ENCODE measurements around the gene PCLO. TPM values are rescaled to one million over a fixed set of nuclear protein-coding genes. Genes with fewer than 3 reads are reported as not detected.

Gene PCLO
- total RNA-seq, 1 donor from 2014 or later, result 5.3 TPM

DNA sequence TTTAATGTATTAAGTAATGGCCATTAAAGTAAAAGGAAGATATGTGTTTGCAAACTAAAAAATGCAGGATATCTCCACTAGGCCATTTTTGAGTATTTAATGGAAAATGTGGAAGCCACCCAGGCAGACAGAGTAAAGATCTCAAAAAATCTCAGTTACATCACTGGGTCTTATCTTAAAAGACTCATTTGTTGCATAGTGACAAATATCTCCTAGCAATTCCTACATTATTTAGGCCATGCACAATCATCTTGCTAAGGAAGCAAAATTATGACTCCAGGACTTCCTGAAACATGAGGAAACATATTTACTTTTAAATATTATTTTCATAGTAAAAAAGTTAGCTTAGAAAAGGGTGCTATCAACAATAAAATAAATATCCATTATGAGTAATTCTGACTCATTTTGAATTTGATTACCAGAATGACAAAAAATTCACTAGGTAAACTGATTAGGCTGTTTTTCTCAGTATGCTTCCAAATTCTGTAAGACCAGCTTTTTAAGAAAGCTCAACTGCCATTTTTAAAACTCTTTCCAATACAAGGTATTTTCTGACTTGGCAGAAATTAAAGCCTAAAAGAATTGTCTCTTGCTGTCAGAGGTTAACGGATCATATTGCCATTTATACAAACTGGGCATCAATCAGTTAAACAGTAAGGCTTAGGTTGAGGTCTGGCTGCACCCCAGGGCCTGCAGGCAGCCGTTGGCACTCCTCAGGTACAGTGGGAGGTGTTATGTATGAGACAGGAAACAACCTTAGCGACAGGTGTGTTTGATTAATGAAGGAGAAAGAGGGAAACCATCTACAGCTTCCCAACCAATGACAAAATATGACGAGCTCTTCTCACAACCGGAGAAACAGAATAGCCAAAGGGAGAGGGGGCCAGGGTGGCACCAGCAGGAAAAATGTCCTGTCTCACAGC, 31.8 kb downstream of the PCLO start:
- Mint-ChIP-seq H3K36me3 (peaks cover 11% of the 10 kb centered on the region), H3K27me3 (ENCODE audit: low read depth) (no peaks in the 10 kb centered on the region), H3K27ac (no peak overlapping the region), H3K4me1 (peaks cover 8% of the 10 kb centered on the region), H3K9me3 (peaks cover 3% of the 10 kb centered on the region), H3K4me3 (no peak overlapping the region)
- TF ChIP-seq, protein P1, sequence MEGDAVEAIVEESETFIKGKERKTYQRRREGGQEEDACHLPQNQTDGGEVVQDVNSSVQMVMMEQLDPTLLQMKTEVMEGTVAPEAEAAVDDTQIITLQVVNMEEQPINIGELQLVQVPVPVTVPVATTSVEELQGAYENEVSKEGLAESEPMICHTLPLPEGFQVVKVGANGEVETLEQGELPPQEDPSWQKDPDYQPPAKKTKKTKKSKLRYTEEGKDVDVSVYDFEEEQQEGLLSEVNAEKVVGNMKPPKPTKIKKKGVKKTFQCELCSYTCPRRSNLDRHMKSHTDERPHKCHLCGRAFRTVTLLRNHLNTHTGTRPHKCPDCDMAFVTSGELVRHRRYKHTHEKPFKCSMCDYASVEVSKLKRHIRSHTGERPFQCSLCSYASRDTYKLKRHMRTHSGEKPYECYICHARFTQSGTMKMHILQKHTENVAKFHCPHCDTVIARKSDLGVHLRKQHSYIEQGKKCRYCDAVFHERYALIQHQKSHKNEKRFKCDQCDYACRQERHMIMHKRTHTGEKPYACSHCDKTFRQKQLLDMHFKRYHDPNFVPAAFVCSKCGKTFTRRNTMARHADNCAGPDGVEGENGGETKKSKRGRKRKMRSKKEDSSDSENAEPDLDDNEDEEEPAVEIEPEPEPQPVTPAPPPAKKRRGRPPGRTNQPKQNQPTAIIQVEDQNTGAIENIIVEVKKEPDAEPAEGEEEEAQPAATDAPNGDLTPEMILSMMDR (IDR thresholded peaks at IDR 0.05; ENCODE audit: unreplicated experiment), result no peak
- DNase-seq (ENCODE audit: low spot score in 2 of 2, unreplicated experiment in 2 of 2), result no peak

DNA sequence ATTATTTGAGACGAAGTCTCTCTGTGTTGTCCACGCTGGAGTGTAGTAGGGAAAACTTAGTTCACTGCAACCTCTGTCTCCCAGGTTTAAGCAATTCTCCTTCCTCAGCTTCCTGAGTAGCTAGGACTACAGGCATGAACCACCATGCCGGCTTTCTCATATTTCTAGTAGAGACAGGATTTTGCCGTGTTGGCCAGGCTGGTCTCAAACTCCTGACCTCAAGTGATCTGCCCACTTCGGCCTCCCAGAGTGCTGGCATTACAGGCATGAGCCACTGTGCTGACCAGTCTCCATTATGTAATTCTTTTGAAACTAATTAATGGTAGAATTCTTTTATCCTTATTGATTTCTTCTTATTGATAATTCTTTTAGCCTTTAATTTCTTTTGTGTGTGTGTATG, 32.5 kb downstream of the PCLO start:
- H3K4me3 Mint-ChIP-seq, result no peak overlapping the region
- peaks cover 8% of the 10 kb centered on the region for H3K4me1 Mint-ChIP-seq
- TF ChIP-seq, protein P1 (IDR thresholded peaks at IDR 0.05; ENCODE audit: unreplicated experiment), result no peak
- H3K27ac Mint-ChIP-seq, result no peak overlapping the region
- no peaks in the 10 kb centered on the region for H3K27me3 Mint-ChIP-seq (ENCODE audit: low read depth)
- DNase-seq (ENCODE audit: low spot score in 2 of 2, unreplicated experiment in 2 of 2), result no peak
- H3K9me3 Mint-ChIP-seq, result peaks cover 6% of the 10 kb centered on the region
- H3K36me3 Mint-ChIP-seq, result peaks cover 9% of the 10 kb centered on the region

DNA sequence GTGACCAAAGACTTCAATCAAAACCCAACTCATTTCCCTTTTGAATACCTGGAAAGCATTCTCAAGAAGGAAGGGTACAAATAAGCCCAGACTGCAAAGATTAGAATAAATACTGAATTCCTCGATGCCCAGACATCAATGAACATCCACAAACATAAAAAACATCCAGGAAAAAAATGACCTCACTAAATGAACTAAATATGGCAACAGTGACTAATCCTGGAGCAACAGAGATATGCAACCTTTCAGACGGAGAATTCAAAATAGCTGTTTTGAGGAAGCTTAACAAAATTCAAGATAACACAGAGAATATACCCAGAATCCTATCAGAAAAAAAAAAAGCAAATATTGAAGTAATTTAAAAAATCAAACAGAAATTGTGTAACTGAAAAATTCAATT, 43.2 kb downstream of the PCLO start:
- Mint-ChIP-seq H3K36me3 (peaks cover 24% of the 10 kb centered on the region), H3K4me3 (no peak overlapping the region), H3K27ac (no peak overlapping the region), H3K9me3 (peaks cover 29% of the 10 kb centered on the region), H3K27me3 (ENCODE audit: low read depth) (no peaks in the 10 kb centered on the region), H3K4me1 (no peaks in the 10 kb centered on the region)
- TF ChIP-seq, protein P1 (IDR thresholded peaks at IDR 0.05; ENCODE audit: unreplicated experiment), result no peak
- DNase-seq (ENCODE audit: low spot score in 2 of 2, unreplicated experiment in 2 of 2), result no peak

DNA sequence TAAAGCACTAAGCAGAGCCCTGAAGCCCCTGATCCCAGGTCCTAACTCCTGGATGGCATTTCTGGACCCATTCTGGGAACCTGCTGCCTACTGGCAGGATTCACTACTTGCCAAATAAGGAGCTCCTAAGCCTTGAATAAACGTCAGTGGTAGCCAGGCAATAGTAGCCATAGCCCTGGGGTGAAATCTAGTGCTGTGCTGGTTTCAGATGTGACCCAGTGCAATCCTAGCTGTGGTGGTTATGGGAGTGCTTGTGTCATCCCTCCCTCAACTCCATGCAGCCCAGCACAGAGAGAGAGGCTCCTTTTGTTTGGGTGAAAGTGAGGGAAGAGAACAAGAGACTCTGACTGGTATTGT, 43.7 kb downstream of the PCLO start:
- DNase-seq (ENCODE audit: low spot score in 2 of 2, unreplicated experiment in 2 of 2), result no peak
- H3K27me3 Mint-ChIP-seq (ENCODE audit: low read depth), result no peaks in the 10 kb centered on the region
- TF ChIP-seq, protein P1 (IDR thresholded peaks at IDR 0.05; ENCODE audit: unreplicated experiment), result no peak
- H3K4me1 Mint-ChIP-seq, result no peaks in the 10 kb centered on the region
- peaks cover 24% of the 10 kb centered on the region for H3K36me3 Mint-ChIP-seq
- H3K4me3 Mint-ChIP-seq, result no peak overlapping the region
- H3K27ac Mint-ChIP-seq, result no peak overlapping the region
- H3K9me3 Mint-ChIP-seq, result peaks cover 29% of the 10 kb centered on the region

DNA sequence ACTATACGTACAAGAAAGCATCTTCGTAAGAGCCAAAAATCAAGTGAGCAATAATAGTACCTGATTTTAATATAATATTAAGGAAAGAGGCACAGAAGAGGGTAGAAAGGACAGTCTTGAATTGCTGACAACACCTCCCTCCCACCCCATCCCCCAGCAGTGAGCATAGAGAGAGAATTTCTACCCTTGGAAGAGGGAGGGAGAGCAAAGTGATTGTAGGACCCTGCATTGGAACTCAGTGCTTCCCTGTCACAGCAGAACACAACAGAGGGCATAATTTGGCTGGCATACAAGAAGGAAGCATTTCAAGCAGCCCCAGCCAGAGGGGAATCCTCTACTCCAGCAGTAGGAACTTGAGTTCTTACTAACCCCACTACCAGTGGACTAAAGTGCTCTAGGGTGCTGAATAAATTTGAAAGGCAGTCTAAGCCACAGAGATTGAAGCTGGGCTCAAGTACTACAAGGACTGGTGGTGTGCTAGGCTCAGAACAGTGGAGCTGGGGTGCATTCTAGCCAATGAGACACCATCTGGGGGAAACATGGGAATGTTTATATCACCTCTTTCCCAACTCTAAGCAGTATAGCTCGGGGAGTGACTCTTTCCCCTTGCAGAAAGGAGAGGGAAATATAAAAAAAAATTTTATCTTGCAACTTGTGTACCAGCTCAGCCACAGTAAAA, 44.2 kb downstream of the PCLO start:
- H3K9me3 Mint-ChIP-seq, result peaks cover 28% of the 10 kb centered on the region
- H3K27ac Mint-ChIP-seq, result no peak overlapping the region

More for the DNA sequence above, 44.2 kb downstream of the PCLO start:
- Mint-ChIP-seq H3K4me1 (no peaks in the 10 kb centered on the region), H3K4me3 (no peak overlapping the region), H3K36me3 (peaks cover 19% of the 10 kb centered on the region), H3K27me3 (ENCODE audit: low read depth) (no peaks in the 10 kb centered on the region)
- no peak for DNase-seq (ENCODE audit: low spot score in 2 of 2, unreplicated experiment in 2 of 2)
- TF ChIP-seq, protein P1 (IDR thresholded peaks at IDR 0.05; ENCODE audit: unreplicated experiment), result no peak

All from mesothelial cell of epicardium (in vitro differentiated cells).